ENCODE measurements around the gene SETD2. TPM values are rescaled to one million over a fixed set of nuclear protein-coding genes. Genes with fewer than 3 reads are reported as not detected.

The SETD2 gene
- total RNA-seq, 4 donors from 2014 or later = 54.3 to 113 (median 67.9) TPM

- DNase-seq = no peak
- Histone ChIP-seq H3K27me3 (no peaks in the 10 kb centered on the region), H3K36me3 (peaks cover 0 to 46% (median 17%) of the 10 kb centered on the region in 4 donors), H3K4me3 (no peak overlapping the region), H3K4me1 (no peaks in the 10 kb centered on the region), H3K9me3 (no peaks in the 10 kb centered on the region), H3K27ac (no peak overlapping the region)
- in situ Hi-C loops (cut with MboI; ENCODE audit: low pct_ligation_motif_present in 1 of 4, low pct_unique_long_range_greater_than_20kb in 1 of 4, low sequenced_read_pairs in 3 of 4) (no loop called here), intact Hi-C loops (cut with DNase I; ENCODE audit: low total_unique reads) (loop anchor here (5.0 kb wide), 1 partner anchor 575 kb away; no protein-coding TSS in a partner anchor)
- WGBS, 2 donors (ENCODE audit: low coverage in 1 of 2) = 46 to 64% methylated on average over 3 of the region's 3 CpGs
- TF ChIP-seq CTCF (IDR thresholded peaks at IDR 0.05) (no peak), POLR2A (IDR thresholded peaks at IDR 0.05) (no peak), POLR2AphosphoS5 (IDR thresholded peaks at IDR 0.05) (no peak), EP300 (IDR thresholded peaks at IDR 0.05; ENCODE audit: low read depth) (no peak)
Observed at GRCh38 chr3:47092090-47092489, 71.8 kb downstream of the SETD2 start.

- intact Hi-C loops (cut with DNase I; ENCODE audit: low total_unique reads) = loop anchor here (5.0 kb wide), 1 partner anchor 578 kb away; no protein-coding TSS in a partner anchor
- no peaks in the 10 kb centered on the region for H3K9me3 ChIP-seq
- DNase-seq = no peak
Observed at GRCh38 chr3:47089630-47090029, 74.3 kb downstream of the SETD2 start.

GRCh38 chr3:47086071-47086470, 77.8 kb downstream of the SETD2 start:
- Histone ChIP-seq H3K4me3 (no peak overlapping the region), H3K27ac (no peak overlapping the region), H3K9me3 (no peaks in the 10 kb centered on the region), H3K27me3 (no peaks in the 10 kb centered on the region), H3K4me1 (peaks cover 0 to 7% (median 0%) of the 10 kb centered on the region in 4 donors), H3K36me3 (peaks cover 0 to 75% (median 10%) of the 10 kb centered on the region in 4 donors)
- intact Hi-C loops (cut with DNase I; ENCODE audit: low total_unique reads) (no loop called here), in situ Hi-C loops (cut with MboI; ENCODE audit: low pct_ligation_motif_present in 1 of 4, low pct_unique_long_range_greater_than_20kb in 1 of 4, low sequenced_read_pairs in 3 of 4) (no loop called here)
- WGBS, 2 donors (ENCODE audit: low coverage in 1 of 2) = 92 to 98% methylated on average over 6 to 7 of the region's 7 CpGs
- no peak for DNase-seq
- TF ChIP-seq POLR2A (IDR thresholded peaks at IDR 0.05) (no peak), POLR2AphosphoS5 (IDR thresholded peaks at IDR 0.05) (no peak), CTCF (IDR thresholded peaks at IDR 0.05) (no peak)

More at GRCh38 chr3:47089630-47090029, 74.3 kb downstream of the SETD2 start:
- Histone ChIP-seq H3K4me1 (no peaks in the 10 kb centered on the region), H3K27me3 (no peaks in the 10 kb centered on the region), H3K4me3 (no peak overlapping the region), H3K36me3 (peaks cover 0 to 50% (median 12%) of the 10 kb centered on the region in 4 donors), H3K27ac (no peak overlapping the region)
- TF ChIP-seq EP300 (IDR thresholded peaks at IDR 0.05; ENCODE audit: low read depth) = no peak
- TF ChIP-seq CTCF (IDR thresholded peaks at IDR 0.05) = no peak
- TF ChIP-seq POLR2A (IDR thresholded peaks at IDR 0.05) = no peak
- no peak for TF ChIP-seq POLR2AphosphoS5 (IDR thresholded peaks at IDR 0.05)
- 85 to 89% methylated on average over 2 of the region's 2 CpGs for WGBS, 2 donors (ENCODE audit: low coverage in 1 of 2)
- in situ Hi-C loops (cut with MboI; ENCODE audit: low pct_ligation_motif_present in 1 of 4, low pct_unique_long_range_greater_than_20kb in 1 of 4, low sequenced_read_pairs in 3 of 4) = no loop called here

GRCh38 chr3:47083786-47084185, 80.1 kb downstream of the SETD2 start:
- TF ChIP-seq POLR2AphosphoS5 (IDR thresholded peaks at IDR 0.05) (no peak), CTCF (IDR thresholded peaks at IDR 0.05) (no peak), EP300 (IDR thresholded peaks at IDR 0.05; ENCODE audit: low read depth) (no peak), POLR2A (IDR thresholded peaks at IDR 0.05) (no peak)
- WGBS, 2 donors (ENCODE audit: low coverage in 1 of 2) = 88 to 100% methylated on average over 3 of the region's 3 CpGs
- H3K27ac ChIP-seq = no peak overlapping the region
- no peaks in the 10 kb centered on the region for H3K9me3 ChIP-seq
- in situ Hi-C loops (cut with MboI; ENCODE audit: low pct_ligation_motif_present in 1 of 4, low pct_unique_long_range_greater_than_20kb in 1 of 4, low sequenced_read_pairs in 3 of 4) = loop anchor here in 1 of 4 donors (5.0 kb wide), 1 partner anchor 239 kb away; no protein-coding TSS in a partner anchor
- intact Hi-C loops (cut with DNase I; ENCODE audit: low total_unique reads) = no loop called here
- no peaks in the 10 kb centered on the region for H3K27me3 ChIP-seq
- peaks cover 0 to 65% (median 12%) of the 10 kb centered on the region in 4 donors for H3K36me3 ChIP-seq
- no peak overlapping the region for H3K4me3 ChIP-seq
- peaks cover 0 to 7% (median 0%) of the 10 kb centered on the region in 4 donors for H3K4me1 ChIP-seq
- DNase-seq = no peak

Data from transverse colon (tissue), 4 donors.